Measurements from ENCODE around the gene PHPT1. TPM values are rescaled to one million over a fixed set of nuclear protein-coding genes. Genes with fewer than 3 reads are reported as not detected.

Gene PHPT1
- total and polyA plus RNA-seq, 2 donors: 66.5 to 85.7 TPM

- Histone ChIP-seq H3K27me3 (ENCODE audit: control insufficient read depth in 2 of 2, insufficient read depth in 1 of 2, low read length in 1 of 2) (peaks cover 0 to 13% of the 10 kb centered on the region in 2 donors), H3K4me1 (ENCODE audit: control insufficient read depth in 2 of 2, insufficient read depth in 2 of 2, low read length in 2 of 2) (peaks cover 24 to 41% of the 10 kb centered on the region in 2 donors), H3K36me3 (ENCODE audit: control insufficient read depth in 2 of 2, insufficient read depth in 2 of 2, low read length in 1 of 2) (peaks cover 6 to 8% of the 10 kb centered on the region in 2 donors), H3K9me3 (ENCODE audit: control insufficient read depth in 2 of 2, insufficient read depth in 1 of 2, low read length in 1 of 2) (peaks cover 0 to 5% of the 10 kb centered on the region in 2 donors), H3K4me3 (ENCODE audit: low read length in 2 of 2) (no peak overlapping the region), H3K27ac (ENCODE audit: low read depth in 1 of 2, low read length in 1 of 2) (no peak overlapping the region)
- 97% methylated on average over 12 of the region's 12 CpGs for WGBS
- DNase-seq (ENCODE audit: low read depth in 6 of 9, low spot score in 9 of 9): no peak
Observed at GRCh38 chr9:136805207-136805740, 43.9 kb upstream of the PHPT1 start.

- Histone ChIP-seq H3K4me1 (ENCODE audit: control insufficient read depth in 2 of 2, insufficient read depth in 2 of 2, low read length in 2 of 2) (peaks cover 17 to 33% of the 10 kb centered on the region in 2 donors), H3K27ac (ENCODE audit: low read depth in 1 of 2, low read length in 1 of 2) (no peak overlapping the region), H3K4me3 (ENCODE audit: low read length in 2 of 2) (no peak overlapping the region), H3K36me3 (ENCODE audit: control insufficient read depth in 2 of 2, insufficient read depth in 2 of 2, low read length in 1 of 2) (peaks cover 10 to 12% of the 10 kb centered on the region in 2 donors), H3K9me3 (ENCODE audit: control insufficient read depth in 2 of 2, insufficient read depth in 1 of 2, low read length in 1 of 2) (no peaks in the 10 kb centered on the region), H3K27me3 (ENCODE audit: control insufficient read depth in 2 of 2, insufficient read depth in 1 of 2, low read length in 1 of 2) (peaks cover 0 to 8% of the 10 kb centered on the region in 2 donors)
- DNase-seq (ENCODE audit: low read depth in 6 of 9, low spot score in 9 of 9): no peak
- WGBS: 95% methylated on average over 10 of the region's 10 CpGs
Observed at GRCh38 chr9:136806067-136806466, 43.1 kb upstream of the PHPT1 start.

GRCh38 chr9:136806631-136807201, 42.5 kb upstream of the PHPT1 start:
- DNase-seq (ENCODE audit: low read depth in 6 of 9, low spot score in 9 of 9): no peak
- Histone ChIP-seq H3K4me3 (ENCODE audit: low read length in 2 of 2) (peak overlapping the region; percentile 74 to 94), H3K27ac (ENCODE audit: low read depth in 1 of 2, low read length in 1 of 2) (no peak overlapping the region), H3K9me3 (ENCODE audit: control insufficient read depth in 2 of 2, insufficient read depth in 1 of 2, low read length in 1 of 2) (no peaks in the 10 kb centered on the region), H3K27me3 (ENCODE audit: control insufficient read depth in 2 of 2, insufficient read depth in 1 of 2, low read length in 1 of 2) (peaks cover 0 to 5% of the 10 kb centered on the region in 2 donors), H3K36me3 (ENCODE audit: control insufficient read depth in 2 of 2, insufficient read depth in 2 of 2, low read length in 1 of 2) (peaks cover 11 to 16% of the 10 kb centered on the region in 2 donors), H3K4me1 (ENCODE audit: control insufficient read depth in 2 of 2, insufficient read depth in 2 of 2, low read length in 2 of 2) (peaks cover 16 to 26% of the 10 kb centered on the region in 2 donors)
- 91% methylated on average over 25 of the region's 25 CpGs for WGBS

GRCh38 chr9:136807281-136808074, 41.7 kb upstream of the PHPT1 start, which contains the start of gene RABL6:
TSS of gene RABL6 (plus strand) at chr9:136807948. CDS start at chr9:136808197, 249 bp downstream.
- H3K9me3 ChIP-seq (ENCODE audit: control insufficient read depth in 2 of 2, insufficient read depth in 1 of 2, low read length in 1 of 2): no peaks in the 10 kb centered on the region
- peaks cover 0 to 2% of the 10 kb centered on the region in 2 donors for H3K27me3 ChIP-seq (ENCODE audit: control insufficient read depth in 2 of 2, insufficient read depth in 1 of 2, low read length in 1 of 2)
- H3K4me1 ChIP-seq (ENCODE audit: control insufficient read depth in 2 of 2, insufficient read depth in 2 of 2, low read length in 2 of 2): peaks cover 16 to 26% of the 10 kb centered on the region in 2 donors
- peaks cover 11 to 17% of the 10 kb centered on the region in 2 donors for H3K36me3 ChIP-seq (ENCODE audit: control insufficient read depth in 2 of 2, insufficient read depth in 2 of 2, low read length in 1 of 2)
- peak within 1 kb of the TSS; percentile 83 to 91 for H3K27ac ChIP-seq (ENCODE audit: low read depth in 1 of 2, low read length in 1 of 2)
- DNase-seq (ENCODE audit: low read depth in 6 of 9, low spot score in 9 of 9): peak in 6 of 9 donors; percentile 69 to 89 (median 82)
- WGBS: 1% methylated on average over 96 of the region's 96 CpGs
- H3K4me3 ChIP-seq (ENCODE audit: low read length in 2 of 2): peak within 1 kb of the TSS; percentile 77 to 94

GRCh38 chr9:136808075-136808805, 41.0 kb upstream of the PHPT1 start:
- H3K4me1 ChIP-seq (ENCODE audit: control insufficient read depth in 2 of 2, insufficient read depth in 2 of 2, low read length in 2 of 2): peaks cover 16 to 26% of the 10 kb centered on the region in 2 donors
- DNase-seq (ENCODE audit: low read depth in 6 of 9, low spot score in 9 of 9): peak in 2 of 9 donors; percentile 60 to 69
- H3K36me3 ChIP-seq (ENCODE audit: control insufficient read depth in 2 of 2, insufficient read depth in 2 of 2, low read length in 1 of 2): peaks cover 18 to 23% of the 10 kb centered on the region in 2 donors
- H3K27ac ChIP-seq (ENCODE audit: low read depth in 1 of 2, low read length in 1 of 2): peak overlapping the region in 1 of 2 donors; percentile 58
- under 1% methylated on average over 93 of the region's 93 CpGs for WGBS
- no peaks in the 10 kb centered on the region for H3K9me3 ChIP-seq (ENCODE audit: control insufficient read depth in 2 of 2, insufficient read depth in 1 of 2, low read length in 1 of 2)
- no peaks in the 10 kb centered on the region for H3K27me3 ChIP-seq (ENCODE audit: control insufficient read depth in 2 of 2, insufficient read depth in 1 of 2, low read length in 1 of 2)
- peak overlapping the region; percentile 77 to 94 for H3K4me3 ChIP-seq (ENCODE audit: low read length in 2 of 2)

GRCh38 chr9:136808806-136809158, 40.4 kb upstream of the PHPT1 start:
- Histone ChIP-seq H3K9me3 (ENCODE audit: control insufficient read depth in 2 of 2, insufficient read depth in 1 of 2, low read length in 1 of 2) (no peaks in the 10 kb centered on the region), H3K4me1 (ENCODE audit: control insufficient read depth in 2 of 2, insufficient read depth in 2 of 2, low read length in 2 of 2) (peaks cover 16 to 26% of the 10 kb centered on the region in 2 donors), H3K27ac (ENCODE audit: low read depth in 1 of 2, low read length in 1 of 2) (no peak overlapping the region), H3K27me3 (ENCODE audit: control insufficient read depth in 2 of 2, insufficient read depth in 1 of 2, low read length in 1 of 2) (no peaks in the 10 kb centered on the region), H3K4me3 (ENCODE audit: low read length in 2 of 2) (peak overlapping the region; percentile 45 to 94), H3K36me3 (ENCODE audit: control insufficient read depth in 2 of 2, insufficient read depth in 2 of 2, low read length in 1 of 2) (peaks cover 21 to 26% of the 10 kb centered on the region in 2 donors)
- peak in 1 of 9 donors; percentile 28 for DNase-seq (ENCODE audit: low read depth in 6 of 9, low spot score in 9 of 9)
- WGBS: 11% methylated on average over 14 of the region's 14 CpGs

GRCh38 chr9:136814725-136815421, 34.3 kb upstream of the PHPT1 start:
- Histone ChIP-seq H3K9me3 (ENCODE audit: control insufficient read depth in 2 of 2, insufficient read depth in 1 of 2, low read length in 1 of 2) (no peaks in the 10 kb centered on the region), H3K4me1 (ENCODE audit: control insufficient read depth in 2 of 2, insufficient read depth in 2 of 2, low read length in 2 of 2) (peaks cover 2 to 6% of the 10 kb centered on the region in 2 donors), H3K4me3 (ENCODE audit: low read length in 2 of 2) (no peak overlapping the region), H3K36me3 (ENCODE audit: control insufficient read depth in 2 of 2, insufficient read depth in 2 of 2, low read length in 1 of 2) (peaks cover 26 to 31% of the 10 kb centered on the region in 2 donors), H3K27me3 (ENCODE audit: control insufficient read depth in 2 of 2, insufficient read depth in 1 of 2, low read length in 1 of 2) (no peaks in the 10 kb centered on the region), H3K27ac (ENCODE audit: low read depth in 1 of 2, low read length in 1 of 2) (no peak overlapping the region)
- no peak for DNase-seq (ENCODE audit: low read depth in 6 of 9, low spot score in 9 of 9)
- 96% methylated on average over 13 of the region's 13 CpGs for WGBS

GRCh38 chr9:136815422-136815782, 33.8 kb upstream of the PHPT1 start:
- WGBS: 50% methylated on average over 1 of the region's 1 CpG
- H3K36me3 ChIP-seq (ENCODE audit: control insufficient read depth in 2 of 2, insufficient read depth in 2 of 2, low read length in 1 of 2): peaks cover 25 to 28% of the 10 kb centered on the region in 2 donors
- peaks cover 0 to 3% of the 10 kb centered on the region in 2 donors for H3K4me1 ChIP-seq (ENCODE audit: control insufficient read depth in 2 of 2, insufficient read depth in 2 of 2, low read length in 2 of 2)
- H3K9me3 ChIP-seq (ENCODE audit: control insufficient read depth in 2 of 2, insufficient read depth in 1 of 2, low read length in 1 of 2): no peaks in the 10 kb centered on the region
- no peak for DNase-seq (ENCODE audit: low read depth in 6 of 9, low spot score in 9 of 9)
- no peaks in the 10 kb centered on the region for H3K27me3 ChIP-seq (ENCODE audit: control insufficient read depth in 2 of 2, insufficient read depth in 1 of 2, low read length in 1 of 2)
- H3K27ac ChIP-seq (ENCODE audit: low read depth in 1 of 2, low read length in 1 of 2): no peak overlapping the region
- no peak overlapping the region for H3K4me3 ChIP-seq (ENCODE audit: low read length in 2 of 2)
